T-helper 2 cell treated with Interferon-gamma antibody and Interleukin-4, amounts not matched to agents 100 ng/mL and 5 ng/mL, for 36 hours (primary cell): Measurements from ENCODE around the gene DMRTB1. TPM values are rescaled to one million over a fixed set of nuclear protein-coding genes. Genes with fewer than 3 reads are reported as not detected.

Experiments used
- intact Hi-C: fragments of 100-400 bp; cut with micrococcal nuclease; formaldehyde crosslinking; loops from one replicate; pipeline ENCODE4 v1.15.1; 2023
- total RNA-seq: library from RNA; stranded (reverse); gene quantifications from 2 replicates; pipeline ENCODE4 v1.2.3, GENCODE V29; 2022

Gene DMRTB1
- total RNA-seq, 1 donor from 2014 or later: not detected

- intact Hi-C loops: no loop called here
Observed at GRCh38 chr1:53507116-53507820, 48.1 kb downstream of the DMRTB1 start.

GRCh38 chr1:53508056-53508990 is 49.1 kb downstream of the DMRTB1 start:
- intact Hi-C loops: no loop called here

GRCh38 chr1:53508991-53509666 is 49.9 kb downstream of the DMRTB1 start:
- intact Hi-C loops: no loop called here

- intact Hi-C loops: no loop called here
Observed at GRCh38 chr1:53509775-53510174, 50.6 kb downstream of the DMRTB1 start.

- intact Hi-C loops: no loop called here
Observed at GRCh38 chr1:53510215-53510614, 51.0 kb downstream of the DMRTB1 start.

GRCh38 chr1:53511323-53511932 is 52.2 kb downstream of the DMRTB1 start:
- intact Hi-C loops: no loop called here

- intact Hi-C loops: no loop called here
Observed at GRCh38 chr1:53511933-53512806, 53.0 kb downstream of the DMRTB1 start.

- intact Hi-C loops: no loop called here
Observed at GRCh38 chr1:53512807-53513755, 53.9 kb downstream of the DMRTB1 start.

- intact Hi-C loops: no loop called here
Observed at GRCh38 chr1:53513846-53514245, 54.6 kb downstream of the DMRTB1 start.

GRCh38 chr1:53514436-53514835 is 55.2 kb downstream of the DMRTB1 start:
- intact Hi-C loops: no loop called here

GRCh38 chr1:53516181-53516580 is 57.0 kb downstream of the DMRTB1 start:
- intact Hi-C loops: no loop called here

Other genes with a start within 250 kb of the DMRTB1 start
- gene CZIB, start 238.8 kb upstream of the DMRTB1 start, total RNA-seq: 45.2 and 47.3 TPM in 2 replicates
- gene MAGOH, start 220.9 kb upstream of the DMRTB1 start, total RNA-seq: 71.7 and 72.5 TPM in 2 replicates
- 57.9 and 64.8 TPM in 2 replicates for gene LRP8, start 131.3 kb upstream of the DMRTB1 start, total RNA-seq